ENCODE results near the gene FAM3B. TPM values are rescaled to one million over a fixed set of nuclear protein-coding genes. Genes with fewer than 3 reads are reported as not detected.

Gene FAM3B
- total RNA-seq, 1 donor from 2014 or later, result 4.8 TPM

- DNase-seq, result no peak
- ATAC-seq, result no peak
- TF ChIP-seq CTCF (IDR thresholded peaks at IDR 0.05), result no peak
- intact Hi-C loops (cut with DNase I), result no loop called here
- Histone ChIP-seq H3K4me3 (no peak overlapping the region), H3K36me3 (no peaks in the 10 kb centered on the region), H3K27ac (no peak overlapping the region), H3K27me3 (ENCODE audit: low read depth) (peaks cover 9% of the 10 kb centered on the region), H3K9me3 (no peaks in the 10 kb centered on the region), H3K4me1 (peaks cover 7% of the 10 kb centered on the region)
Observed at GRCh38 chr21:41321211-41321907, 4.8 kb downstream of the FAM3B start.

- no peak for TF ChIP-seq CTCF (IDR thresholded peaks at IDR 0.05)
- Histone ChIP-seq H3K36me3 (no peaks in the 10 kb centered on the region), H3K27ac (no peak overlapping the region), H3K4me1 (peaks cover under 1% of the 10 kb centered on the region), H3K27me3 (ENCODE audit: low read depth) (peaks cover 3% of the 10 kb centered on the region), H3K4me3 (no peak overlapping the region), H3K9me3 (no peaks in the 10 kb centered on the region)
- DNase-seq (no peak), ATAC-seq (no peak)
- intact Hi-C loops (cut with DNase I), result no loop called here
Observed at GRCh38 chr21:41321908-41322495, 5.4 kb downstream of the FAM3B start.

- no peak for DNase-seq
- intact Hi-C loops (cut with DNase I), result no loop called here
- Histone ChIP-seq H3K27me3 (ENCODE audit: low read depth) (no peaks in the 10 kb centered on the region), H3K4me3 (no peak overlapping the region), H3K36me3 (no peaks in the 10 kb centered on the region), H3K4me1 (no peaks in the 10 kb centered on the region), H3K9me3 (no peaks in the 10 kb centered on the region), H3K27ac (no peak overlapping the region)
- no peak for TF ChIP-seq CTCF (IDR thresholded peaks at IDR 0.05)
- no peak for ATAC-seq
Observed at GRCh38 chr21:41322496-41323382, 6.1 kb downstream of the FAM3B start.

- Histone ChIP-seq H3K4me3 (no peak overlapping the region), H3K9me3 (no peaks in the 10 kb centered on the region), H3K4me1 (no peaks in the 10 kb centered on the region), H3K27me3 (ENCODE audit: low read depth) (no peaks in the 10 kb centered on the region), H3K36me3 (no peaks in the 10 kb centered on the region), H3K27ac (no peak overlapping the region)
- intact Hi-C loops (cut with DNase I), result no loop called here
- DNase-seq (no peak), ATAC-seq (no peak)
- no peak for TF ChIP-seq CTCF (IDR thresholded peaks at IDR 0.05)
Observed at GRCh38 chr21:41325138-41325912, 8.7 kb downstream of the FAM3B start.
